Transverse colon (tissue), 4 donors: Measurements from ENCODE around the gene DROSHA.

Experiments used
- CTCF ChIP-seq, 5 experiments: fragments of 200-600 bp in 3 of 5; fragments of 450-650 bp in 2 of 5; sonication (generic) in 3 of 5; IDR thresholded peaks; 1 replicate in 2 of 5; 2 replicates in 3 of 5; pipeline ENCODE4 v1.5.1; 2016 to 2017; ENCODE audit warnings: antibody characterized with exemption in 5 of 5, inconsistent platforms in 3 of 5, mild to moderate bottlenecking in 2 of 5, moderate library complexity in 1 of 5
- EP300 ChIP-seq: sonication (generic); formaldehyde crosslinking; IDR thresholded peaks from one replicate; pipeline ENCODE4 v1.6.1; 2017; ENCODE audit warnings: antibody characterized with exemption, low read depth
- POLR2A ChIP-seq: fragments of 450-650 bp; IDR thresholded peaks from one replicate; pipeline ENCODE4 v1.6.1; 2016; ENCODE audit warnings: antibody characterized with exemption, mild to moderate bottlenecking, moderate library complexity
- POLR2AphosphoS5 ChIP-seq, 3 donors: sonication (generic); formaldehyde crosslinking; IDR thresholded peaks; one replicate each; pipeline ENCODE4 v1.6.1; 2016; ENCODE audit warnings: antibody characterized with exemption in 3 of 3

GRCh38 chr5:31516802-31517201, 15.1 kb downstream of the DROSHA start:
- TF ChIP-seq CTCF (IDR thresholded peaks at IDR 0.05): no peak
- no peak for TF ChIP-seq EP300
- TF ChIP-seq POLR2A: no peak
- TF ChIP-seq POLR2AphosphoS5 (IDR thresholded peaks at IDR 0.05): no peak
